HepG2 (cell line): ENCODE data around the gene ROPN1B. TPM values are rescaled to one million over a fixed set of nuclear protein-coding genes. Genes with fewer than 3 reads are reported as not detected.
"Not testable (repeated sequence)": the region's sequence is repeated elsewhere in the genome, so short reads cannot be mapped to it uniquely, and the experiment has no call there.

Experiments used
- ATAC-seq: fragments of 200-7000 bp; cut with Tn5 transposase; 3 replicates; pipeline ENCODE4 v1.9.1; 2020; ENCODE audit warnings: mild to moderate bottlenecking, moderate library complexity
- BruUV-seq: library from RNA; stranded (reverse); fragments of 400-500 nt; replicated peaks from 2 replicates; lab custom pipeline; 2021; lab: Mats Ljungman, UMichigan
- CTCF ChIA-PET: fragments of 300-600 bp; formaldehyde crosslinking; extraction: SDS; loops from one replicate; lab custom pipeline; 2021; ENCODE audit warnings: low total read pairs, inconsistent platforms, low intra/inter-chr PET ratio; lab: Yijun Ruan, JAX
- POLR2A ChIA-PET: fragments of 350-600 bp; sonication (Branson Sonifier 250); formaldehyde crosslinking; loops from one replicate; lab custom pipeline; 2020; ENCODE audit warnings: antibody characterized with exemption, inconsistent platforms; lab: Yijun Ruan, JAX
- DNase-seq: peaks from one replicate; pipeline ENCODE4 v3.0.0-alpha.2; 2015; ENCODE audit warnings: low spot score
- FAIRE-seq: peaks from 3 replicates; lab custom pipeline; 2011; peaks lifted over from hg19 to GRCh38; lab: Jason Lieb, UNC
- H2AFZ ChIP-seq: one replicate; pipeline ENCODE4 v1.6.1; 2011; ENCODE audit warnings: low read length, inconsistent platforms
- H3K27ac ChIP-seq: fragments of 300-600 bp; 3 replicates; pipeline ENCODE4 v1.8.0; 2011; ENCODE audit warnings: mixed run types, mild to moderate bottlenecking, mixed read lengths, low read length, inconsistent platforms; ENCODE audit not compliant: insufficient read depth; ENCODE audit errors: extremely low read length
- H3K27me3 ChIP-seq, 2 experiments: fragments of 200-600 bp in 1 of 2; 2 replicates in 1 of 2; 3 replicates in 1 of 2; pipeline versions ENCODE4 v1.6.0 to v1.8.0; 2011; ENCODE audit warnings: low read length in 2 of 2, mild to moderate bottlenecking in 2 of 2, moderate library complexity in 2 of 2, inconsistent platforms in 1 of 2; ENCODE audit not compliant: insufficient read depth in 2 of 2, control insufficient read depth in 1 of 2
- H3K36me3 ChIP-seq, 2 experiments: fragments of 200-600 bp in 1 of 2; replicated peaks in 1 of 2; 2 replicates in 1 of 2; 3 replicates in 1 of 2; pipeline versions ENCODE4 v1.5.1 to v1.8.0; 2011; ENCODE audit warnings: low read length in 2 of 2, inconsistent platforms in 1 of 2; ENCODE audit not compliant: insufficient read depth in 2 of 2, control insufficient read depth in 1 of 2
- H3K4me1 ChIP-seq: 2 replicates; pipeline ENCODE4 v1.5.1; 2012; ENCODE audit warnings: low read length, inconsistent platforms; ENCODE audit not compliant: insufficient read depth
- H3K4me2 ChIP-seq: 2 replicates; pipeline ENCODE4 v1.6.0; 2011; ENCODE audit warnings: low read depth, low read length, inconsistent platforms
- H3K4me3 ChIP-seq, 3 experiments: fragments of 200-600 bp in 1 of 3; sonication (generic), shearing (Covaris generic) in 1 of 3; replicated peaks in 1 of 3; 2 replicates each; pipeline ENCODE4 v1.5.1; 2011 to 2016; ENCODE audit warnings: low read length in 3 of 3, inconsistent platforms in 2 of 3, low read depth in 2 of 3, mild to moderate bottlenecking in 2 of 3, control low read depth in 1 of 3, mixed read lengths in 1 of 3; ENCODE audit not compliant: insufficient read depth in 1 of 3
- H3K79me2 ChIP-seq: one replicate; pipeline ENCODE4 v1.6.1; 2011; ENCODE audit warnings: low read length, inconsistent platforms; ENCODE audit not compliant: insufficient read depth
- H3K9ac ChIP-seq: 2 replicates; pipeline ENCODE4 v1.6.0; 2011; ENCODE audit warnings: mild to moderate bottlenecking, low read depth, low read length, inconsistent platforms; ENCODE audit not compliant: insufficient read depth
- H3K9me3 ChIP-seq: 2 replicates; pipeline ENCODE4 v1.5.1; 2012; ENCODE audit warnings: mild to moderate bottlenecking, low read length
- H4K20me1 ChIP-seq: 2 replicates; pipeline ENCODE4 v1.6.0; 2011; ENCODE audit warnings: inconsistent platforms, mild to moderate bottlenecking, low read length, moderate library complexity; ENCODE audit not compliant: insufficient read depth
- WGBS: methylation state at CpG from one replicate; pipeline ENCODE4 v1.1.6; 2017; ENCODE audit warnings: low lambda C conversion rate; 5-methylcytosine and 5-hydroxymethylcytosine counted together
- in situ Hi-C: cut with HindIII; loops from 2 replicates; pipeline ENCODE4 v1.10.0; 2017; ENCODE audit warnings: low pct_unique_long_range_greater_than_20kb; ENCODE audit not compliant: extremely low pct_ligation_motif_present
- intact Hi-C: fragments of 100-400 bp; cut with micrococcal nuclease; formaldehyde crosslinking; loops from one replicate; pipeline ENCODE4 v1.10.0; 2022; ENCODE audit not compliant: unreplicated experiment
- polyA plus RNA-seq, 8 experiments: library from polyadenylated mRNA; depleted of rRNA in 3 of 8; stranded (reverse) in 7 of 8; unstranded in 1 of 8; fragments of >200 nt; fragmentation: Illumina TruSeq in 4 of 8; extraction: Trizol in 4 of 8; gene quantifications; 2 replicates each; pipeline versions ENCODE4 v1.2.1 to v1.2.3, GENCODE V29; 2011 to 2016; ENCODE audit warnings: low read depth in 4 of 8, missing spikeins in 1 of 8, mixed read lengths in 1 of 8; ENCODE audit not compliant: insufficient read depth in 1 of 8
- total RNA-seq, 5 experiments: library from RNA; depleted of rRNA; stranded (reverse); fragments of >200 nt; fragmentation: Illumina TruSeq; extraction: Trizol; gene quantifications; 2 replicates each; pipeline ENCODE4 v1.2.3, GENCODE V29; 2016; ENCODE audit warnings: low read depth in 1 of 5
- TF ChIP-seq, protein P1 (sequence below), 2 experiments: fragments of 450-650 bp in 1 of 2; sonication (generic) in 1 of 2; formaldehyde crosslinking in 1 of 2; IDR thresholded peaks; 2 replicates each; pipeline versions ENCODE4 v1.6.1 to v1.8.0; 2016 to 2022; ENCODE audit warnings: antibody characterized with exemption in 1 of 2, mild to moderate bottlenecking in 1 of 2, missing genetic modification reagents in 1 of 2

ROPN1B gene
- total and polyA plus RNA-seq, 2 of the 13 experiments (the other 11 are each of a cell fraction or from before 2014, with no cell fraction given) = not detected

DNA sequence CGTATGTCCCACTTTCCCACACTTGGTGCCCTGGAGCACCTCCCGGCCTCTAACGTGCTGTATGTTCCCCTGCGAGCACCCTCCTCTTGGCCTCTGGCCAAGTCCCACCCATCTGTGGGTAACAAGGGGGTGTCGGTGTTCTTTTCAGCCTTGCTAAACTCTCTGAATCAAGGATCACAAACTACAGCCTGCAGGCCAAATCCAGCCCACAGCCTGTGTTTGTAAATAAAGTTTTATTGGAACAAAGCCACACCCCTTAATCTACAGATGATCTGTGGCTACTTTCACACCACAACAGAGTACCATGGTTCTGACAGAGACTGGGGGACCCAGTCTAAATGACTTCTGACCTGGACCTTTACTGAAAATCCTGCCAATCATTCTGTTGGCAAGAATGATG is 39.2 kb upstream of the ROPN1B start:
- not testable (repeated sequence) for H3K27ac ChIP-seq
- TF ChIP-seq, protein P1, sequence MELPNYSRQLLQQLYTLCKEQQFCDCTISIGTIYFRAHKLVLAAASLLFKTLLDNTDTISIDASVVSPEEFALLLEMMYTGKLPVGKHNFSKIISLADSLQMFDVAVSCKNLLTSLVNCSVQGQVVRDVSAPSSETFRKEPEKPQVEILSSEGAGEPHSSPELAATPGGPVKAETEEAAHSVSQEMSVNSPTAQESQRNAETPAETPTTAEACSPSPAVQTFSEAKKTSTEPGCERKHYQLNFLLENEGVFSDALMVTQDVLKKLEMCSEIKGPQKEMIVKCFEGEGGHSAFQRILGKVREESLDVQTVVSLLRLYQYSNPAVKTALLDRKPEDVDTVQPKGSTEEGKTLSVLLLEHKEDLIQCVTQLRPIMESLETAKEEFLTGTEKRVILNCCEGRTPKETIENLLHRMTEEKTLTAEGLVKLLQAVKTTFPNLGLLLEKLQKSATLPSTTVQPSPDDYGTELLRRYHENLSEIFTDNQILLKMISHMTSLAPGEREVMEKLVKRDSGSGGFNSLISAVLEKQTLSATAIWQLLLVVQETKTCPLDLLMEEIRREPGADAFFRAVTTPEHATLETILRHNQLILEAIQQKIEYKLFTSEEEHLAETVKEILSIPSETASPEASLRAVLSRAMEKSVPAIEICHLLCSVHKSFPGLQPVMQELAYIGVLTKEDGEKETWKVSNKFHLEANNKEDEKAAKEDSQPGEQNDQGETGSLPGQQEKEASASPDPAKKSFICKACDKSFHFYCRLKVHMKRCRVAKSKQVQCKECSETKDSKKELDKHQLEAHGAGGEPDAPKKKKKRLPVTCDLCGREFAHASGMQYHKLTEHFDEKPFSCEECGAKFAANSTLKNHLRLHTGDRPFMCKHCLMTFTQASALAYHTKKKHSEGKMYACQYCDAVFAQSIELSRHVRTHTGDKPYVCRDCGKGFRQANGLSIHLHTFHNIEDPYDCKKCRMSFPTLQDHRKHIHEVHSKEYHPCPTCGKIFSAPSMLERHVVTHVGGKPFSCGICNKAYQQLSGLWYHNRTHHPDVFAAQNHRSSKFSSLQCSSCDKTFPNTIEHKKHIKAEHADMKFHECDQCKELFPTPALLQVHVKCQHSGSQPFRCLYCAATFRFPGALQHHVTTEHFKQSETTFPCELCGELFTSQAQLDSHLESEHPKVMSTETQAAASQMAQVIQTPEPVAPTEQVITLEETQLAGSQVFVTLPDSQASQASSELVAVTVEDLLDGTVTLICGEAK (IDR thresholded peaks at IDR 0.05) = peak; percentile 39; the same call in 1 of the 2 replicates
- TF ChIP-seq, protein P1 (CRISPR knock-in tag; IDR thresholded peaks at IDR 0.05) = not testable (repeated sequence)
- TF ChIP-seq, all 625 proteins: peak for 1; not testable (repeated sequence) for 624
- H4K20me1 ChIP-seq, H3K4me3 ChIP-seq, H3K79me2 ChIP-seq, intact Hi-C loops, BruUV-seq, POLR2A ChIA-PET, H3K9me3 ChIP-seq, H3K36me3 ChIP-seq, ATAC-seq, H3K9ac ChIP-seq, DNase-seq, FAIRE-seq, H3K27me3 ChIP-seq, in situ Hi-C loops, CTCF ChIA-PET, H2AFZ ChIP-seq, H3K4me2 ChIP-seq: not testable (repeated sequence)
- 46% methylated on average over 5 of the region's 5 CpGs for WGBS
- H3K4me1 ChIP-seq = peaks cover 28% of the 10 kb centered on the region
